Lower leg skin (tissue), 4 donors: Measurements from ENCODE around the gene DLG2. TPM values are rescaled to one million over a fixed set of nuclear protein-coding genes. Genes with fewer than 3 reads are reported as not detected.

Source experiments
- DNase-seq, 2 donors: peaks; one replicate each; pipeline ENCODE4 v3.0.0-alpha.2; 2019; ENCODE audit warnings: low spot score in 2 of 2
- H3K4me3 ChIP-seq: fragments of 200-600 bp; sonication (generic); 2 replicates; pipeline ENCODE4 v1.5.1; 2017; ENCODE audit warnings: mild to moderate bottlenecking, low read depth; ENCODE audit not compliant: poor library complexity, severe bottlenecking
- POLR2A ChIP-seq, 2 donors: fragments of 450-650 bp; IDR thresholded peaks; one replicate each; pipeline ENCODE4 v1.6.1; 2016 to 2017; ENCODE audit warnings: antibody characterized with exemption in 2 of 2, mild to moderate bottlenecking in 1 of 2, moderate library complexity in 1 of 2
- WGBS, 2 donors: methylation state at CpG; one replicate each; pipeline ENCODE4 v1.1.5; 2018; 5-methylcytosine and 5-hydroxymethylcytosine counted together
- intact Hi-C: fragments of 100-400 bp; cut with DNase I; formaldehyde crosslinking; loops from one replicate; pipeline ENCODE4 v1.15.0; 2023; ENCODE audit warnings: low total_unique reads
- total RNA-seq, 4 donors: library from RNA; depleted of rRNA; stranded (reverse); fragments of >200 nt; gene quantifications; one replicate each; pipeline ENCODE4 v1.1.0, GENCODE V29; 2016
- TF ChIP-seq, protein P1 (sequence below), 3 donors: fragments of 450-650 bp; IDR thresholded peaks; one replicate each; pipeline ENCODE4 v1.5.1; 2016; ENCODE audit warnings: antibody characterized with exemption in 3 of 3, mild to moderate bottlenecking in 3 of 3, moderate library complexity in 2 of 3

The DLG2 gene
- total RNA-seq, 4 donors from 2014 or later: 37.6 to 68.3 (median 46.0) TPM

GRCh38 chr11:83502041-83502440, 2125.1 kb downstream of the DLG2 start:
- TF ChIP-seq, protein P1, sequence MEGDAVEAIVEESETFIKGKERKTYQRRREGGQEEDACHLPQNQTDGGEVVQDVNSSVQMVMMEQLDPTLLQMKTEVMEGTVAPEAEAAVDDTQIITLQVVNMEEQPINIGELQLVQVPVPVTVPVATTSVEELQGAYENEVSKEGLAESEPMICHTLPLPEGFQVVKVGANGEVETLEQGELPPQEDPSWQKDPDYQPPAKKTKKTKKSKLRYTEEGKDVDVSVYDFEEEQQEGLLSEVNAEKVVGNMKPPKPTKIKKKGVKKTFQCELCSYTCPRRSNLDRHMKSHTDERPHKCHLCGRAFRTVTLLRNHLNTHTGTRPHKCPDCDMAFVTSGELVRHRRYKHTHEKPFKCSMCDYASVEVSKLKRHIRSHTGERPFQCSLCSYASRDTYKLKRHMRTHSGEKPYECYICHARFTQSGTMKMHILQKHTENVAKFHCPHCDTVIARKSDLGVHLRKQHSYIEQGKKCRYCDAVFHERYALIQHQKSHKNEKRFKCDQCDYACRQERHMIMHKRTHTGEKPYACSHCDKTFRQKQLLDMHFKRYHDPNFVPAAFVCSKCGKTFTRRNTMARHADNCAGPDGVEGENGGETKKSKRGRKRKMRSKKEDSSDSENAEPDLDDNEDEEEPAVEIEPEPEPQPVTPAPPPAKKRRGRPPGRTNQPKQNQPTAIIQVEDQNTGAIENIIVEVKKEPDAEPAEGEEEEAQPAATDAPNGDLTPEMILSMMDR (IDR thresholded peaks at IDR 0.05): no peak
- TF ChIP-seq POLR2A (IDR thresholded peaks at IDR 0.05): no peak
- intact Hi-C loops: no loop called here
- DNase-seq: no peak
- WGBS, 2 donors: 56 to 69% methylated on average over 3 of the region's 3 CpGs
- no peak overlapping the region for H3K4me3 ChIP-seq

DNA sequence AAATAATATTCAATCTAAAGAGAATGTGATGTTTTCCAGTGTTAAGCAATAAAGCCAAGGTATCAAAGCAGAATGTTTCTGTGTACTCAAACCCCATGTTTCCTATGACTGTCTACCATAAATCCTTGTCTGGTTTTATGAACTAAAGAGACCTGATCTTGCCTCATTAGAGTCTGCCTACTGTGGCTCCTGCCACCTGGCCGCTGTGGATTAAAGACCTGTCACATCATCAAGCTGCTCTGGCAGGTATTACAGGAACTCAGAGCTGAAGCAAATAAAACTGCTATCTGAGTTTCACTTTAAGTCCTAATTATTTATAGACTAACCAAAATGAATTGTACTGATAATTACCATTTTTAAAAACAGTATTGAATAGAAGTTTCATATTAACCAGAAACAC, 2133.2 kb downstream of the DLG2 start:
- no peak for DNase-seq
- 55 to 60% methylated on average over 1 of the region's 1 CpG for WGBS, 2 donors
- TF ChIP-seq POLR2A (IDR thresholded peaks at IDR 0.05): no peak
- TF ChIP-seq, protein P1 (IDR thresholded peaks at IDR 0.05): no peak
- H3K4me3 ChIP-seq: no peak overlapping the region
- intact Hi-C loops: no loop called here

DNA sequence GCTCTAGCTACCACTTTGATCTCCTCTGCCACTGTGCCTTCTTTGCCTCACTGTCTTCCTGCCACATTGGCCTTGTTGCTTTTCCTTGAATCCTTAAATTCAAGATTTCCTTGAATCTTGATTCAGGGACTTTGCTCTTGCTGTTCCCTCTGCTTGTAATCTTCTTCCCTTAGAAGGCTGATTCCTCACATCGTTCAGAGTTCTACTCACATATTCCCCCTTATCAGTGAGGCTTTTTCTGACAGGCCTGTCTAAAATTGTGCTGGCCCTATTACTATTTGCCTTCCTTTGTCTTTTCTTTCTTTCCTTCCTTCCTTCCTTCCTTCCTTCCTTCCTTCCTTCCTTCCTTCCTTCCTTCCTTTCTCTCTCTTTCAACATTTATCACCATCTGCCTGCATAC, 2134.1 kb downstream of the DLG2 start:
- TF ChIP-seq, protein P1 (IDR thresholded peaks at IDR 0.05): no peak
- TF ChIP-seq POLR2A (IDR thresholded peaks at IDR 0.05): no peak
- H3K4me3 ChIP-seq: no peak overlapping the region
- DNase-seq: no peak
- WGBS, 2 donors: 94 to 96% methylated on average over 1 of the region's 1 CpG
- intact Hi-C loops: no loop called here

GRCh38 chr11:83483808-83484207, 2143.3 kb downstream of the DLG2 start:
- no peak for DNase-seq
- WGBS, 2 donors: 87 to 91% methylated on average over 6 of the region's 6 CpGs
- intact Hi-C loops: no loop called here
- no peak for TF ChIP-seq POLR2A (IDR thresholded peaks at IDR 0.05)
- TF ChIP-seq, protein P1 (IDR thresholded peaks at IDR 0.05): no peak
- H3K4me3 ChIP-seq: no peak overlapping the region

DNA sequence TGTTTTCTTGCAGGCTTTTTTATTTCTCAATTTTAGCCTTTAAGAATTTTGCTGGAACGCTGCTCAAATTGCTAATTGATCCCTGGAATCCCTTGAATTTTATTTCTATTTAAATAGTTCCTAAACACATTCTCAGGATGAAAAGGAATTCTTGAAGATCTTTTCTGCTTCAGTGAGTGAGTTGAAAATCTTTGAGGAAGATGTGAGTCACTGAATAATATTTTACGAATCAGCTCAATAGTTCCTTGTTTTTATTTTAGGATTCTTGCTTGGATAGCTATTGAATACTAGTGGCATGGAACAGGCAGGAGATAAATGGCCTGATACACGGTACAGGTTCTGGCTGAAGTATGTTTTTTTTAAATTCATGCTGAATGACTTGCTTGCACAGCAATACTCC, 2146.3 kb downstream of the DLG2 start:
- DNase-seq: no peak
- TF ChIP-seq, protein P1 (IDR thresholded peaks at IDR 0.05): no peak
- no peak for TF ChIP-seq POLR2A (IDR thresholded peaks at IDR 0.05)
- H3K4me3 ChIP-seq: no peak overlapping the region
- intact Hi-C loops: no loop called here
- 60 to 67% methylated on average over 3 of the region's 3 CpGs for WGBS, 2 donors

- TF ChIP-seq, protein P1 (IDR thresholded peaks at IDR 0.05): no peak
- TF ChIP-seq POLR2A (IDR thresholded peaks at IDR 0.05): no peak
- no peak overlapping the region for H3K4me3 ChIP-seq
- 87 to 90% methylated on average over 8 of the region's 8 CpGs for WGBS, 2 donors
- intact Hi-C loops: no loop called here
- DNase-seq: no peak
These were observed 2146.9 kb downstream of the DLG2 start for GRCh38 chr11:83480251-83480650.
